Ishikawa (cell line): ENCODE results near the gene ARHGEF4.

Experiments used
- CEBPB ChIP-seq: IDR thresholded peaks from 2 replicates; pipeline ENCODE4 v1.6.1; 2012
- CREB1 ChIP-seq: IDR thresholded peaks from 2 replicates; pipeline ENCODE4 v1.6.1; 2012; ENCODE audit warnings: low read depth
- EGR1 ChIP-seq: IDR thresholded peaks from 2 replicates; pipeline ENCODE4 v1.6.1; 2012
- EP300 ChIP-seq: IDR thresholded peaks from 2 replicates; pipeline ENCODE4 v1.6.1; 2012; ENCODE audit warnings: borderline replicate concordance
- FOXM1 ChIP-seq: IDR thresholded peaks from 2 replicates; pipeline ENCODE4 v1.6.1; 2012; ENCODE audit warnings: low read depth, borderline replicate concordance
- RAD21 ChIP-seq: IDR thresholded peaks from 2 replicates; pipeline ENCODE4 v1.6.1; 2012; ENCODE audit warnings: low read depth
- TAF1 ChIP-seq: IDR thresholded peaks from 2 replicates; pipeline ENCODE4 v1.6.1; 2012; ENCODE audit warnings: low read depth, mild to moderate bottlenecking
- TCF12 ChIP-seq: IDR thresholded peaks from 2 replicates; pipeline ENCODE4 v1.6.1; 2012; ENCODE audit warnings: low read depth
- TEAD4 ChIP-seq: IDR thresholded peaks from 2 replicates; pipeline ENCODE4 v1.6.1; 2012
- YY1 ChIP-seq: IDR thresholded peaks from 2 replicates; pipeline ENCODE4 v1.6.1; 2012; ENCODE audit warnings: low read depth
- ZBTB7A ChIP-seq: IDR thresholded peaks from 2 replicates; pipeline ENCODE4 v1.6.1; 2012; ENCODE audit warnings: low read depth
- TF ChIP-seq, protein P1 (sequence below): IDR thresholded peaks from 2 replicates; pipeline ENCODE4 v1.6.1; 2012; ENCODE audit warnings: low read depth, mild to moderate bottlenecking
- TF ChIP-seq, protein P2 (sequence below): IDR thresholded peaks from 2 replicates; pipeline ENCODE4 v1.6.1; 2012
- TF ChIP-seq, protein P3 (sequence below): IDR thresholded peaks from 2 replicates; pipeline ENCODE4 v1.6.1; 2012

DNA sequence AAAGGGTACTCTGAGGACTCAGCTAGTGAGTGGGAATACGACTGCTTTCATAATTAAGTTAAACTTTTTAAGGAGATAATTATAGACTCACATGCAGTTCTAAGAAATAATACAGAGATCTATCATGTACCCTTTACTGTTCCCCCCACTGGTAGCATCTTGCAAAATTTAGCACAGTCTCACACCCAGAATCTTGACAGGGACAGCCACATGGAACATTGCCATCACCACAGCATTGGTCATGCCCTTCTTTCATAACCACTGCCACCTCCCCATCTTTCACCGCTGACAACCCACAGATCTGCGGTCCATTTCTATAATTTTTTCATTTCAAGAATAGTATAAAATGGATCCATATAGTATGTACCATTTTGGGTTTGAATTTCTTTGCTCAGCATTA lies 37.8 kb downstream of the ARHGEF4 start:
- TF ChIP-seq CEBPB (no peak), CREB1 (no peak), YY1 (no peak), EP300 (no peak), RAD21 (no peak), TAF1 (no peak), TEAD4 (no peak), TCF12 (no peak), ZBTB7A (no peak), EGR1 (no peak), FOXM1 (no peak)
- TF ChIP-seq, protein P1, sequence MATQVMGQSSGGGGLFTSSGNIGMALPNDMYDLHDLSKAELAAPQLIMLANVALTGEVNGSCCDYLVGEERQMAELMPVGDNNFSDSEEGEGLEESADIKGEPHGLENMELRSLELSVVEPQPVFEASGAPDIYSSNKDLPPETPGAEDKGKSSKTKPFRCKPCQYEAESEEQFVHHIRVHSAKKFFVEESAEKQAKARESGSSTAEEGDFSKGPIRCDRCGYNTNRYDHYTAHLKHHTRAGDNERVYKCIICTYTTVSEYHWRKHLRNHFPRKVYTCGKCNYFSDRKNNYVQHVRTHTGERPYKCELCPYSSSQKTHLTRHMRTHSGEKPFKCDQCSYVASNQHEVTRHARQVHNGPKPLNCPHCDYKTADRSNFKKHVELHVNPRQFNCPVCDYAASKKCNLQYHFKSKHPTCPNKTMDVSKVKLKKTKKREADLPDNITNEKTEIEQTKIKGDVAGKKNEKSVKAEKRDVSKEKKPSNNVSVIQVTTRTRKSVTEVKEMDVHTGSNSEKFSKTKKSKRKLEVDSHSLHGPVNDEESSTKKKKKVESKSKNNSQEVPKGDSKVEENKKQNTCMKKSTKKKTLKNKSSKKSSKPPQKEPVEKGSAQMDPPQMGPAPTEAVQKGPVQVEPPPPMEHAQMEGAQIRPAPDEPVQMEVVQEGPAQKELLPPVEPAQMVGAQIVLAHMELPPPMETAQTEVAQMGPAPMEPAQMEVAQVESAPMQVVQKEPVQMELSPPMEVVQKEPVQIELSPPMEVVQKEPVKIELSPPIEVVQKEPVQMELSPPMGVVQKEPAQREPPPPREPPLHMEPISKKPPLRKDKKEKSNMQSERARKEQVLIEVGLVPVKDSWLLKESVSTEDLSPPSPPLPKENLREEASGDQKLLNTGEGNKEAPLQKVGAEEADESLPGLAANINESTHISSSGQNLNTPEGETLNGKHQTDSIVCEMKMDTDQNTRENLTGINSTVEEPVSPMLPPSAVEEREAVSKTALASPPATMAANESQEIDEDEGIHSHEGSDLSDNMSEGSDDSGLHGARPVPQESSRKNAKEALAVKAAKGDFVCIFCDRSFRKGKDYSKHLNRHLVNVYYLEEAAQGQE: no peak
- TF ChIP-seq, protein P2, sequence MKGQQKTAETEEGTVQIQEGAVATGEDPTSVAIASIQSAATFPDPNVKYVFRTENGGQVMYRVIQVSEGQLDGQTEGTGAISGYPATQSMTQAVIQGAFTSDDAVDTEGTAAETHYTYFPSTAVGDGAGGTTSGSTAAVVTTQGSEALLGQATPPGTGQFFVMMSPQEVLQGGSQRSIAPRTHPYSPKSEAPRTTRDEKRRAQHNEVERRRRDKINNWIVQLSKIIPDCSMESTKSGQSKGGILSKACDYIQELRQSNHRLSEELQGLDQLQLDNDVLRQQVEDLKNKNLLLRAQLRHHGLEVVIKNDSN: no peak
- TF ChIP-seq, protein P3, sequence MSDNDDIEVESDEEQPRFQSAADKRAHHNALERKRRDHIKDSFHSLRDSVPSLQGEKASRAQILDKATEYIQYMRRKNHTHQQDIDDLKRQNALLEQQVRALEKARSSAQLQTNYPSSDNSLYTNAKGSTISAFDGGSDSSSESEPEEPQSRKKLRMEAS: no peak
